VCaP (cell line): ENCODE results near the gene RBM12.

Source experiments
- H3K27ac ChIP-seq: fragments of 450-650 bp; 2 replicates; pipeline ENCODE4 v1.5.1; 2017
- TF ChIP-seq, protein P1 (sequence below): fragments of 450-650 bp; conservative IDR thresholded peaks from 2 replicates; pipeline ENCODE4 v1.5.1; 2017; ENCODE audit warnings: mild to moderate bottlenecking, moderate library complexity

The RBM12 gene

DNA sequence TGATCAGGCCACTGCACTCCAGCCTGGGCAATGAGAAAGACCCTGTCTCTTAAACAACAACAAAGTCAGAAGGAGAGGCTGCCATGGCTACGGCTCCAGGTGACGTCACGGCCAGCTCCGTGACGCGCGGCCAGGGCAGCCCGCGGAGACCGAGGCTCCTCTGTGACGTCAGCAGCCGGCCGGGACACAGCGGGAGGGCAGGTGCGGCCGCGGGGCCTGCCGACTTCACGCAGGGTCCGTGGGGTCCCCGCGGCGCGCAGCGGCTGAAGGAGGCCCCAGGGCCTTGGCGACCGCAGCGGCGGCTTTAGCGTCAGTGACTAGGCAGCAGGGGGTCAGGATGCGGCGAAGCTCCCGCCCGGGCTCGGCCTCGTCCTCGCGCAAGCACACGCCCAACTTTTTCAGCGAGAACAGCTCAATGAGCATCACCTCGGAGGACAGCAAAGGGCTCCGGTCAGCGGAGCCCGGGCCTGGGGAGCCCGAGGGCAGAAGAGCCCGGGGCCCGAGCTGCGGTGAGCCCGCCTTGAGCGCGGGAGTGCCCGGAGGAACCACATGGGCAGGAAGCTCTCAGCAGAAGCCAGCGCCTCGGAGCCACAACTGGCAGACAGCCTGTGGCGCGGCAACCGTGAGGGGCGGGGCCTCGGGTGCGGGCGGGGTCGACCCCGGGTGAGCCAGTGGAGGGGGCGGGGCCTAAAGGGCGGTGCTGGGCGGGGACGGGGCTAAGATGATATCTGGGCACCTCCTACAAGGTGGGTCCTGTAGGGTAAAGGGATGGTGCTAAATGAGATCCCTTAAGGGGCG, 48.8 kb downstream of the RBM12 start, which contains the start of gene SPAG4:
TSS of gene SPAG4 (plus strand) at position 163 of the 798 bp plus-strand sequence. CDS start at position 338, 175 bp downstream.
- TF ChIP-seq, protein P1, sequence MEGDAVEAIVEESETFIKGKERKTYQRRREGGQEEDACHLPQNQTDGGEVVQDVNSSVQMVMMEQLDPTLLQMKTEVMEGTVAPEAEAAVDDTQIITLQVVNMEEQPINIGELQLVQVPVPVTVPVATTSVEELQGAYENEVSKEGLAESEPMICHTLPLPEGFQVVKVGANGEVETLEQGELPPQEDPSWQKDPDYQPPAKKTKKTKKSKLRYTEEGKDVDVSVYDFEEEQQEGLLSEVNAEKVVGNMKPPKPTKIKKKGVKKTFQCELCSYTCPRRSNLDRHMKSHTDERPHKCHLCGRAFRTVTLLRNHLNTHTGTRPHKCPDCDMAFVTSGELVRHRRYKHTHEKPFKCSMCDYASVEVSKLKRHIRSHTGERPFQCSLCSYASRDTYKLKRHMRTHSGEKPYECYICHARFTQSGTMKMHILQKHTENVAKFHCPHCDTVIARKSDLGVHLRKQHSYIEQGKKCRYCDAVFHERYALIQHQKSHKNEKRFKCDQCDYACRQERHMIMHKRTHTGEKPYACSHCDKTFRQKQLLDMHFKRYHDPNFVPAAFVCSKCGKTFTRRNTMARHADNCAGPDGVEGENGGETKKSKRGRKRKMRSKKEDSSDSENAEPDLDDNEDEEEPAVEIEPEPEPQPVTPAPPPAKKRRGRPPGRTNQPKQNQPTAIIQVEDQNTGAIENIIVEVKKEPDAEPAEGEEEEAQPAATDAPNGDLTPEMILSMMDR: no peak
- peak within 1 kb of the TSS; percentile 83 for H3K27ac ChIP-seq

DNA sequence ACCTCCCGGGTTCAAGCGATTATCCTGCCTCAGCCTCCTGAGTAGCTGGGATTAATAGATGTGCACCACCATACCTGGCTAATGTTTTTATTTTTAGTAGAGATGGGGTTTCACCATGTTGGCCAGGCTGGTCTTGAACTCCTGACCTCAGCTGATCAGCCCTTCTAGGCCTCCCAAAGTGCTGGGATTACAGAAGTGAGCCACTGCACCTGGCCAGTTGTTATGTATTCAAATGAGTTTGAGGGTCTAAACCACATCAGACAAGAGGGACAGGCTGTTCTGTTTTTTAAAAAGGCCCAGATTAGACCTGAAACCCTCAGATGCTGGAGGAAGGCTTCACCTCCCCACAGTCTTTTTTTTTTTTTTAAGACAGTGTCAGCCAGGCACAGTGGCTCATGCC, 53.2 kb downstream of the RBM12 start:
- TF ChIP-seq, protein P1: no peak

DNA sequence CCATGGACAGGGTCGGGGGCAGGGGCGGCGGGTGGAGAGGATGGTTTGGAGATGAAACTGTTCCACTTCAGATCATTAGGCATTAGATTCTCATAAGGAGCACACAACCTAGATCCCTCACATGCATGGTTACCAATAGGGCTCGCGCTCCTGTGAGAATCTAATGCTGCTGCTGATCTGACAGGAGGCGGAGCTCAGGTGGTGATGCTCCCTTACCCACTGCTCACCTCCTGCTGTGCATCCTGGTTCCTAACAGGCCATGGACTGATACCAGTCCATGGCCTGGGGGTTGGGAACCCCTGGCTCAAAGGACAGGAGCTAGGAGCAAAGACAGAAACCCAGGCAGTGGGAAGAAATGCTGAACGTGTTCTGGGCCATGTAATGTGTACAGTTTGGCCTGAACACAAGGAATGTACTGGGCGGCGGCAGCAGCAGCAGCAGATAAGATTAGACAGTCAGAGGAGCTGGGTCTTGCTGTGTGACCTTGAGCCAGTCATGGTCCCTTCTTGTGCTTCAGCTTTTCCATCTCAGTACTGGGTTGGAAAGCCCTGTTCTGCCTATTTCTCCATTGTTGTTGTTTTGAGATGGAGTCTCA, 53.8 kb downstream of the RBM12 start:
- TF ChIP-seq, protein P1: no peak
- H3K27ac ChIP-seq: no peak overlapping the region

More for the DNA sequence above, 53.2 kb downstream of the RBM12 start:
- no peak overlapping the region for H3K27ac ChIP-seq

DNA sequence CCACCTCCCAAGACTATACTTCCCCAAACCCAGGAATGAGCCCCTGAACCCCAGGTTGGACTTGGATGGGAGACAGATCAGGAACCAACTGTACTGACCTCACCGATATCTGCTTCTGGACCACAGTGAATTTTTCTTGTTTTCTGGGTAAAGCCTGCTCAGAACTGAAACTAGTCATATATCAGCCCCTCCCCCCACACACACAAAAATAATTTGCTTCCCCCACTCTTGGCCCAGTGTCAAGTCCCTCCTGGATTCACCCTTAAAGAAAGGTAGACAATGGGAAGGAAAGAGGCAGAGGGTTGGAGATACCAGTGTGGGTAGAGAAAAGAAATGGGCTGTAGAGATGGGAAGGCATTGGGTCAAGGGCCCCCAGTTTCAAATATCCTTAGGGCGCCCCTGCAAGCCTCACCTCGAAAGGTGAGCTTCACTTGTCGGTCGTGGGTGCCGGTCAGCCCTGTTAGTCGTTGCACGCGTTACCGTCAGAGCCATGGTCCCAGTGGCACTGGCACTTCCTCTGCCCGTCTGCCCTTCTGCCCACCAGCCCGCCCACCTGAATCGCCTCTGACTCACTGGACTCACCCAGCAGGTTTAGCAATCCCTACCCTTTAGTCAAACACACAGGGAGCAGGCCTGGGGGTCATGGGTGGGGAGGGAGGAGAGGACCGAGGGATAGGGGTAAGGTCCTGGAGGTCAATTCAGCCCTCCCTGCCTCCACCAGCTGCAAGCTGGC, 57.5 kb downstream of the RBM12 start:
- no peak overlapping the region for H3K27ac ChIP-seq
- TF ChIP-seq, protein P1: no peak

DNA sequence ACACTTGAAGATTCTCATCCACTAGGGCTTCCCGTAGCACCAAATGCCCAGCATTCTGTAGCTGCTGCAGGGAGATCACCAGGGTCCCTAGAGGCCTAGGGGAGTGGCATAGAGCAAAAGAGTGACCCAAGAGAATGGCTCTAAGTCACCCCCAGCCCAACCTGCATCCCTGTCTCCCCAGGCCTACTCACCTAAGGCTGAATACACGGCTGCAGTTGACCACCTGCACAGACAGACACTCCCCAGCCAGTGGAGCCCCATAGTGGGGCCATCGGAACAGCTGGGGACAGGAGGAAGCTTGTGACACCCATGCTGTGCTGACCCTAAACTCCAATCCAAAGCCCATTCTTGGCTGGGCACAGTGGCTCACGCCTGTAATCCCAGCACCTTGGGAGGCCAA, 58.6 kb downstream of the RBM12 start:
- H3K27ac ChIP-seq: no peak overlapping the region
- TF ChIP-seq, protein P1: no peak

DNA sequence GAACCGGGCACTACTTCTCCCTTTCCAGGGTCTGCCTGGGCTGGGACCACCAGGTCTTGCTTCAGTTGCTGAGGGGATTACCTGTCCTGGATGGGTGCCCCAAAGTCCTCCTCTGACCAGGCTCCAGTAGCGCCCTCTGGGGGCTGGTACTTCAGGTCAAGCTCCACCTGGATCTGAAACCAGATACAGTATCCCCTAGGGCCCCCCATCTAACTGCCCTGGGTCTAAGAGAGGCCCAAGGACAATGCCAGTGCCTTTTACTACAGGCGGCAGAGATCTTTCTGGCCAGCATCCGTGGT, 60.3 kb downstream of the RBM12 start:
- H3K27ac ChIP-seq: no peak overlapping the region
- TF ChIP-seq, protein P1: no peak; the same call in 1 of the 2 replicates
